HG03342 (cell line): ENCODE results near the gene COL6A1.

Experiments used
- ATAC-seq: cut with Tn5 transposase; IDR thresholded peaks from one replicate; pipeline ENCODE4 v1.9.1; 2021; ENCODE audit warnings: mild to moderate bottlenecking, moderate library complexity; ENCODE audit not compliant: unreplicated experiment

Gene COL6A1

DNA sequence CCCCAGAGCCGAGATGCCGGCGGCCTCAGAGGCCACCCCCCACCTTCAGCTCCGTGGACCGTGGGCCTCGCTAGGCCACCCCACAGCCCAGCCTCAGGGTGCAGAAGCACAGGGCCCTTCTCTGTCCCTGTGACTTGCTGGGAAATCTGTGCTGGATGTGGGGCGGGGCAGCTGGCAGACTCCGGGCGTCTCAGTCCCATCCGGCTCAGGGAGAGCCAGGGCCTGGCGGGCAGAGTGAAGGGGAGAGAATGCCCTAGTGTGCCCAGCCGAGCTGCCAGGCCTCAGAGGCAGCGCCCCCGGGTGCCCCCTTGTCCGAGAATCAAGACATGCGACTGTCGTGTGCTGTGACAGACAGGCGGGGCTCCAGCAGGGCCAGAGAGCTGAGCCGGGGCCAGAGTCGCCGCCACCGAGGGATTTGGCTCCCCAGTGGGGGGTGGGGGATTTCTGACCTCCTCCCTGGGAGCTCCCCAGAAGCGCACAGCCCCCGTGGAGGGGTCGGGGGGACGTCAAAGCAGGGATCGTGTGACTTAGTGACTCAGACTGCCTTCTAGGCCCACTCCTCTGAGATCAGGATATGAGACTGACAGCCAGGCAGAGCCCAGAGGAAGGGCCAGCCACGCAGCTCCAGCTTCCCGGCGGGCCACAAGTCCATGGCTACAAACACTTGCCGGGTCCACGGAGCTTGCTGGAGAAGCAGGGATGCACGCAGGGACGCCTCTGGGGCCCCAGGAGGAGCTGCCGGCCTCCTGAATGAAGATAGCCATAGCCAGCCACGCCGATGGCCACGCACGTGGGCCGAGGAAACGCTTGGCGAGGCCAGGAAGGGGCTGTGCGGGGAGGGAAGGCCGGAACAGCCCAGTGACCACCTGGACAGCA, 11.9 kb downstream of the COL6A1 start:
- no peak for ATAC-seq

DNA sequence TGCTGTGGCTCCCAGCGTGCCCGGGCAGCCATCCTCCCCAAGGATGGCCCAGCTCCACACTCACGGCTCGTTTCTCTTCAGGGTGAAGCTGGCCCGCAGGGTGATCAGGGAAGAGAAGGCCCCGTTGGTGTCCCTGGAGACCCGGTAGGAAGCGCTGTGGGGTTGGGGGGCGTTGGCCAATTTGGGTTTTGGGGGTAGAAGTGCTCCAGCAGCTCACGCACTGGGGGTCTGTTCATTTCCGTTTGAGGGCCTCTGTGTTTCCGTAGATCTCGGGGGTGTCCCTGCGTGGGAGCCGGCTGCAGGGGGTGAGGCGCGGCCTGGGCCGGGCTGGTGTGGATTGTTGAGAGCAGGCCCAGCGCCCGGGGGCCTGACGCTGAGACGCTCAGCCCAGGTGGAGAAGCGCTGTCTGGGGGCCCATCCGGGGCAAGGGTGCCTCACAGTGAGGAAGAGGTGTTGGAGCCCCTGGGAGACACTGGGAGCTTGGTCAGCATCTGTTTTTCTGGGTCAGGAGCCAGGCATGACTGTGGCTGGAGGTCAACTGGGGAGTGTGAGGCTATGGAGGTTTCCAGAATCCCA, 12.6 kb downstream of the COL6A1 start:
- ATAC-seq, result no peak

DNA sequence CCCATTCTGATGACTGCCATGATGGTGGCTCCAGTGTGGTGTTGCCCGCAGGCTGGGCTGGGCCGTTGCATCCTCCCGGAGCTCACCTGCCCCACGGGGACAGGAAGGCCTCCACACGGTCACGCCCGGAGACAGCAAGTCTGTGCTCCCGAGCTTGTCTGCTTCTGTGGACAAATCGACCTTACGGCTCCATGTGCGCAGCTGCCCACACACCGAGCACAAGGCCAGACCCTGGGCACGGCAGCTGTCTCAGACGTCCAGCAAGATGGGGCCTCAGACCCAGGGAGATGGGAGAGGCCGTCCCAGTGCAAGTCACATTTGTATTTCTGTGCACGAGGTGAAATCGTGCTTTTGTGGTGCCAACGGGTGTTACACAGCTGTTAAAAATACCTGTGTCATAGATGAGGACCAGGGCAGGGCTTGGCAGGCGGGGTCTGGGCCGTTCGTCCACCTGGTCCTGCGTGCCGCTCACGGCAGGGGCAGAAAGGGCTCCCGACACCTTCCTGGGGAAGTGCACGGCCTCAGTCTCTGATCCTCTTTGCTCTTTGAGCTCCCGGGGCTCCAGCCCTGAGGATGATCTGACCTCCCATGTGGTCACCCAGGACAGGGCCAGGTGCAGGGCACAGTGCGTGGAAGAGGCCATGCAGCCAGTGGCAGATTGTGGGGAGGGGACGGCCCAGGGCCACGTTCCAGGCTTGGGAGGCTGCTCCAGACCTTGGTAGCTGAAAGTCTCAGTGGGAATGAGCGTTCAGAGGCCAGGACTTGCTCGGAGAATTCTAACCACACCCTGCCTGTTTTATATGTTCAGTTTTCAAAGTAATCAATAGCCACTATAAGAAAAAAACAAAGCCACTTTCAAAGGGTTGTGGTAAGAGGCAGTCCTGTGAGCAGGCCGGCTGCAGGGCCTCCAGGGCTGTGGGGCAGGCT, 13.5 kb downstream of the COL6A1 start:
- no peak for ATAC-seq

DNA sequence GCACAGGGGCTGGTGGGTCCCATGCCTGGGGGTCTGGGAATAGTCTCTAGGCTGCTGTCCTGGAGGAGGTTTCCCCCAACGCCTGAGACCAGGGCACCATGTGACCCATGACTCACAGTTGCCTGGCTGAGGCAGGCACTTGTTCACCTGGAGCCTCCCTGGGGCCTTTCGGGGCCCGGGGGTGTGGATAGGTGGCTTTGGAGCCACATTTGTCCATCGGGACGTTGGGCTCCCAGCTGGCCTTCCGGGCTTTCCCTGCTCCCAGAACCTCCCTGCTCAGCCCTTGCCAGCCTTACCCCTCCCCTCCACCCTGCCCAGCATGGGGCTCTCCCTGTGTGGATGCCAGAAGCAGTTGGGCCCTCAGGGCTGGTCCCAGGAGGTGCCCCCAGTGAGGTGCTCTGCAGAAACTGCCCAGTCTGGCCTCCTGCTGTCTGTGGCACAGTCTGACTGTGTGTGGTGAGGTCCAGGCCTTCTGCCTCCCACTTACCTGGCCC, 14.2 kb downstream of the COL6A1 start:
- ATAC-seq, result no peak

DNA sequence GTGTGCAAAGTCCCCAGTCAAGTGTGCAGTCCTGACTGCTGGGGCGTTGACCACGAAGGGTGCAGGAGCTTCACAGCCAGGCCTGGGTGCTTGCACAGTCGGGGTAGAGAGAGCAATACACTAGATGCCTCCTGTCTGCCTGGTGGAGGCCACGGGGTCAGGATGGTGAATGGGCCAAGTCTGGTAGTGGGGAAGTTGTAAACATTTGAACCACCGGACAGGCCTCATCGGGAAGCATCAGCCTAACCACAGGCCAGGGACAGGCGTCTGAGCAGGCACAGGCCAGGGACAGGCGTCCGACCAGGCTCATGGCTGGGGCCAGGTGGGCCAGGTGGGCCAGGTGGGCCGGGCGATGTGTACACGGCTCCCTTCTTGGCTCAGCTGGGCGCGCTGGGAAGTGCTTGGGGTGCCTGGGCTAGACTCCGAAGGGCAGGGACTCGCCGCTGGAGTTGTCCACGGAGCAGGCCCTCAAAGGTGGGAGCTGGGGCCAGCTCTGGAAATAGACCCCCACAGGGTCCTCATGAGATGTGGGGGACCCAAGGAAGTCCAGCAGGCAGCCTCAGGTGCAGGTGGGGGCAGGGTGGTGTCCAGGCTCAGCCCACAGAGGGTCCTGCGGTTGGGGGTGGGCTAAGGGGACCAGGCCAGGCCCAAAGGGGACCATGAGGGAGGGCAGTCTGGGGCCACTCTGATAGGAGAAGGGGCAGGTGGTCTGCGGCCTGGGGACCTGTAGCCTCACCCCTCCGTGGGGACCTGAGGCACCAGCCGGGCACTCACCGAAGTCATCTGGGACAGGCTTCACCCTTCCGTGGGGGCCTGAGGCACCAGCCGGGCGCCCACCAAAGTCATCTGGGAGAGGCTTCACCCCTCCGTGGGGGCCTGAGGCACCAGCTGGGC, 15.0 kb downstream of the COL6A1 start:
- ATAC-seq, result no peak

GRCh38 chr21:45997205-45997494, 15.6 kb downstream of the COL6A1 start:
- no peak for ATAC-seq

- ATAC-seq, result no peak
These were observed 16.1 kb downstream of the COL6A1 start for GRCh38 chr21:45997495-45998275.

- ATAC-seq, result no peak
These were observed 16.7 kb downstream of the COL6A1 start for GRCh38 chr21:45998276-45998701.

DNA sequence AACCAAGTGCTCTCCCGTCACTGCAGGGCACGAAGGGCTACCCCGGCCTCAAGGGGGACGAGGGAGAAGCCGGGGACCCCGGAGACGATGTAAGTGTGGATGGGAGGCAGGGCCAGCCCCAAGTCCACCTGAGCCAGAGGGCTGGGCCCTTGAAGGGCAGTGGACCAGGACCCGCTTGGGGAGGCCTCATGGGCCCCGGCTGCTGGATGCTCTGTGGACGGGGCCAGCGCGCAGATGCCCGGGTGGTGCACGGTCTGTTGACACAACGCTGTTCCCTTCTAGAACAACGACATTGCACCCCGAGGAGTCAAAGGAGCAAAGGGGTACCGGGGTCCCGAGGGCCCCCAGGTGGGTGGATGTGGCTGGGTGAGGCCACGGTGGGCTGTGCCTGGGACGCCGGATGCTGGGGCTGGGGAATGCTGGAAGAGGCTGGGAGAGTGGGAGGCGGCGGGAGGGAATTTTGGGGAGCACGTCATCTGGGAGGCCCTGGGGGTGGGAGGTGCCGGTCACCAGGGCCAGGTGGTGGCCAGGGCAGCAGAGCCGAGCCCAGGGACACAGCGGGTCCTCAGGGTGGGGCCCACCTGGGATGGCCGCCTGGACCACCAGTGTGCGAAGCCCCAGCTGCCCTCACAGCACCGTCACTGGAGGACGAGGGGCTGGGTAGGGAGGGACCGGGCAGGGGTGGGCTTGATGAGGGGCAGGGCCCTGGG, 17.5 kb downstream of the COL6A1 start:
- no peak for ATAC-seq

- no peak for ATAC-seq
These were observed 18.1 kb downstream of the COL6A1 start for GRCh38 chr21:45999581-46000181.

DNA sequence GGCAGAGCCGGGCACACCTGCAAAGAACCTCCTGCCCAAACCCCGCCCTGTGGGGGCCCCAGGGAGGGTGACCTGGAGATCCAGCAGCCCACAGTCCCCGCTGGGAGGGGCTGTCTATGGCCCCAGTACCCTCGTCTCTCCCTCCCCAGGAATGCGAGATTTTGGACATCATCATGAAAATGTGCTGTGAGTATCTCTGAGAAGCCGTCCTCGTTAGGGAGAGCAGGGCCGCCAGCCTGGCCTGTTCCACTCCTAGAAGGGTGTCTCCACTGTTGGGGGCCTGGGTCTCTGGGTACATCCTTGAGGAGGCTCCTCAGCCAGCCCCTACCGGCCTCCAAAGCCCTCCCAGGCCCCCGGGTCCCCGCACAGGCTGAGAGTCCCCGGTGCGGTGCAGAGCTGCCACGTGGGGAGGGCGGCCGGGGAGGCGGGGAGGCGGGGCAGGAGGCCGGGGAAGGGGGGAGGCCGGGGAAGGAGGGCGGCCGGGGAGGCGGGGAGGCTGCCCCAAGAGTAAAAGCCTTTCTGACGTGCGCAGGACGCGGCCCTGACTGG, 18.7 kb downstream of the COL6A1 start:
- ATAC-seq, result no peak

GRCh38 chr21:46000731-46001641, 19.4 kb downstream of the COL6A1 start:
- no peak for ATAC-seq

DNA sequence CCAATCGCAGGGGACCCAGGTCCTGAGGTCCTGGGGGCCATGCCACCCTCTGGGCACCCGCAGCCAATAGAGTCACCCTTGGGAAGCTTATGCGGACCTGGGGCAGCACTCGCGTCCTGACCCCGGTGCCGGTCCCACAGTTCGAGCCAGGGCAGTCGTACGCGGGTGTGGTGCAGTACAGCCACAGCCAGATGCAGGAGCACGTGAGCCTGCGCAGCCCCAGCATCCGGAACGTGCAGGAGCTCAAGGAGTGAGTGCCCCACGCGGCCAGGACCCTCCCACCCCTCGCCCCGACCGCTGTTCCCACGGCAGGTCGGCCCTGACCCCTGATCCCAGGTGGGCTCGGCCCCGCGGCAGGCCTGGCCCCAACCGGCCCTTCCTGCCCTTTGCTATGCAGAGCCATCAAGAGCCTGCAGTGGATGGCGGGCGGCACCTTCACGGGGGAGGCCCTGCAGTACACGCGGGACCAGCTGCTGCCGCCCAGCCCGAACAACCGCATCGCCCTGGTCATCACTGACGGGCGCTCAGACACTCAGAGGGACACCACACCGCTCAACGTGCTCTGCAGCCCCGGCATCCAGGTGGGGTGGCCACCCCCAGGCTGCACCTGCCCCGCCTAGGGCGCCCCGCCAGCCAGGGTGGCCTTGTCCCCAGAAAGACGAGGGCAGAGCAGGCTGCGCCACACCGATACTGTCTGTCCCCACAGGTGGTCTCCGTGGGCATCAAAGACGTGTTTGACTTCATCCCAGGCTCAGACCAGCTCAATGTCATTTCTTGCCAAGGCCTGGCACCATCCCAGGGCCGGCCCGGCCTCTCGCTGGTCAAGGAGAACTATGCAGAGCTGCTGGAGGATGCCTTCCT, 20.5 kb downstream of the COL6A1 start:
- ATAC-seq, result no peak

GRCh38 chr21:46002841-46003574, 21.4 kb downstream of the COL6A1 start:
- no peak for ATAC-seq

DNA sequence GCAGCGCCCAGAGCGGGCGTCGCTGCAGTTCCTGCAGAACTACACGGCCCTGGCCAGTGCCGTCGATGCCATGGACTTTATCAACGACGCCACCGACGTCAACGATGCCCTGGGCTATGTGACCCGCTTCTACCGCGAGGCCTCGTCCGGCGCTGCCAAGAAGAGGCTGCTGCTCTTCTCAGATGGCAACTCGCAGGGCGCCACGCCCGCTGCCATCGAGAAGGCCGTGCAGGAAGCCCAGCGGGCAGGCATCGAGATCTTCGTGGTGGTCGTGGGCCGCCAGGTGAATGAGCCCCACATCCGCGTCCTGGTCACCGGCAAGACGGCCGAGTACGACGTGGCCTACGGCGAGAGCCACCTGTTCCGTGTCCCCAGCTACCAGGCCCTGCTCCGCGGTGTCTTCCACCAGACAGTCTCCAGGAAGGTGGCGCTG, 22.0 kb downstream of the COL6A1 start:
- no peak for ATAC-seq
